ENCODE measurements around the gene MSH3.

MSH3 gene

DNA sequence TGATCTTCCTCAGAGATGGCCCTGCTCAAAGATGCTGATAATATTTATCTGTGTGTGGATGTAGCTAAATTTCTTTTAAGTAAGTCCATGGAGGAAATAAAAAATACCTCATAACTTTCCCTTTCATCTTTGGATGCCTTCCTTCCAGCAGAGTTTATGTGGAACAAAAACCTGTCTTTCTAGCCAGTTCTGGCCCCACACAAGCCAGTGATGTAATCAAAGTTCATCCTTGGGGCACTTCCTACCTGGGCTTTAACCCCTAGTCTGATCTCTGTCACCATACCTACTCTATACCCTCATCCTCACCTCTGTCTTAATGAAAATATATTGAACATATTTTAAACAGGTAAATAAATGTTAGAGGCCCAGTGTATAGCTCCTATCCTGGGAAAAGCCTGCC is 265.9 kb downstream of the MSH3 start:
- no peak for FAIRE-seq

GRCh38 chr5:80921026-80921425 is 266.6 kb downstream of the MSH3 start:
- no peak for FAIRE-seq

DNA sequence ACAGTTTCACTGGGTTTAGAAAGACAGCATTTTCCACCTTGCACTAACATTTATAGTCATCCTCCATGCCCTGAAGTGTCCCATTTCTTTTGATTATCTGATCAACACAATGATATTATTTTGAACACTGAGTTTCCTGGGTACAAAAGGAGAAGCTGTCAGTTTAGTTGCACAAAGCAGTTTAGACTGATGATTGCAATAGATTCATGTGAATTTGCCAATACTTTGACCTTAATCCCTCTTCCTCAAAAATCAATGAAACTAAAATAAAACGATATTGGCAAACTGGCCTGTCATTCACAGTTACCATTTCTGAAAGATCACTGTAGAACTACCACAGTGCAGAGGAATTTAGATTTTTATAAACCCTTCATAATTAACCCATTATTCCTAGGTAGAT is 271.5 kb downstream of the MSH3 start:
- FAIRE-seq, result no peak
